Measurements from ENCODE around the gene SLC22A23.

DNA sequence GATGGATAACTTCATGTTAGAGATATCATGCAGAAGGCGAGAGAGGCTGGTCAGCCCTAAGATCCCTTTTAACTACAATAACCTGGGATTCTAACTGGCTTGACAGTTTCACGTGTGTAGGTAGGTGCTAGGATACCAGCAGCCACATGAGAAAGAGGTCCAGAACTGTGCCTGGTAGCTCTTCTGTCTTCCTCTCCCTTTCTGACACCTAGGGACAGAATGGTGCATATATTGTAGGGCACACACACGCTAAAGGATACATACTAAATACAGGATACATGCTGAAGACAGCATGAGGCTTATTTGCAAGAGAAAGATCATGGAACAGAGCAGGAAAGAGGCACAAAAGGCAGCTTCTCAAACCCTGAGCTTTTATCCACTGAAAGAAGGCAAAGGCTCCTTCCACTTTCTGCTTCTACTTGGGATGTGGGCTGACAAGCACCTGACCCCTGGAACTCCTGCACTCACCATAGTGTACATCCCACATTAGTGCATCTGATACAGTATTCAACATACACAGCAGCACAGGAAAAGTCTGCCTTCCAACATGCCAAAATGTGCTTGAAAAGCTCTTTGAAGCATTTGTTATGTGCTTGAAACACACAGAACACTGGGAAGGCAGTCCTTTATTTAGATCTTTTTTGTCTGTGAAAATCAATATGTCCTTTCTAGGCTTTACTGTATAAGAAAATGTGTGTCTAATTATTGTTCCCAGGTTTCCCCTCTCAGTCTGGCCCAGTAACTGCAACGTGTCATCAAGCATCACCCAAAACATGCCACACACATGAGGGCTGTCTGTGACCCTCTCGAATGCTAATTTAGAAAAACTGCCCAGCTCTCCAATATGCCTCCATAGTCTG, 3.2 kb downstream of the SLC22A23 start:
- TF ChIP-seq YY1 (IDR thresholded peaks at IDR 0.05; ENCODE audit: insufficient read depth, insufficient read length) (no peak), ZNF274 (IDR thresholded peaks at IDR 0.05; ENCODE audit: low read depth, low read length) (no peak), SUZ12 (IDR thresholded peaks at IDR 0.05; ENCODE audit: extremely low read depth, insufficient read depth, insufficient read length) (no peak)
